GM21390 (cell line): ENCODE data around the gene CCNL2.
"Not testable (repeated sequence)": the region's sequence is repeated elsewhere in the genome, so short reads cannot be mapped to it uniquely, and the experiment has no call there.

Experiments
- ATAC-seq: cut with Tn5 transposase; IDR thresholded peaks from one replicate; pipeline ENCODE4 v1.9.1; 2021; ENCODE audit not compliant: unreplicated experiment

Gene CCNL2

GRCh38 chr1:1399187-1399871 lies at the start of gene CCNL2:
TSS of gene CCNL2 (minus strand) at chr1:1399335. CDS start at chr1:1399306, 29 bp downstream.
- ATAC-seq = peak; percentile 91

DNA sequence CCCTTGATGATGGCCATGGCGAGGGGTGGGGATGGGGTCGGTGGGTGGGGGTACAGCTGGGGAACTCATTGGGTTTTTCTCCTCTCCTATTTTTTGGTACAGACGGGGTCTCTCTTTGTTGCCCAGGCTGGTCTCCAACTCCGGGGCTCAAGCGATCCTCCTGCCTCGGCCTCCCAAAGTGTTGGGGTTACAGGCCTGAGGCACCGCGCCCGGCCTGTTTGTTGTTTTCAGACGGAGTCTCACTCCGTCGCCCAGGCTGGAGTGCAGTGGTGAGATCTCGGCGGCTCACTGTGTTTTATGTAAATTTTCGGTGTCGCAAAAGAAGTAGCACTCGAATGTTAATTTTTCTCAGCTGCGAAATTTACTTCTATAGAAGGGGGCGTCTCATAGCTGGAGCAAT lies 47.5 kb upstream of the CCNL2 start:
- ATAC-seq = not testable (repeated sequence)

DNA sequence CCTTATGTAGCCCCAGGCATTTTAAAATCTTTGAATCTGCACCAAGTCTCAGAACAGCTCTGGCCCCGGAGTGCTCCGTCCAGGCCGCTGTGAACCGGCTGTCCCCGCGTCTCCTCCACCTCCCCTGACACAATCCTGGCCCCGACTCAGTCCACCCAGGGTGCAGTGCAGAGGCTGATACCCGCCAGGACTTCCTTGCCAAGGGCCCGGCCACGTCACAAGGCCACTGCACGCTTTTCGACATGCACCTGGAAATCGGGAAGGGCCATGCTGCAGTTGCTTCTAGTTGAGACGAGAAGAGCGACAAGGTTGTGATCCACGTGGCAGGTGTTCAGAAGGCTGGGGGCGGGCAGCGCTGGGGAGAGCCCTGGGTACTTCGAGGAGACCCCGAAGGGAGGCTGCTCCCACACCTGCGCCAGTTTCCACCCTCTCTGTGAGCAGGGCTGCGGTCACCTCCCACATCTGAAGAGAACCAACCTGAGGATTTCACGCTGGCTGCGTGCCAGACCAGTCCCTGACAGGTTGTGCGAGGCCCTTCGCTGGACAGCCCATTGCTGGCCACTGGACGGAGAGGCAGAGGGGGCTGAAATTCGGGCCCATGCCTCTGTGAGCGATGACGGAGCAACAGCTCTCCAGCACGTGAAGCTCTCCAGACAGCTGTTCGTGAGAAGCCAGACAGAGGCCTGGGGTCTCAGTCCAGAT lies 43.1 kb upstream of the CCNL2 start:
- ATAC-seq = no peak

DNA sequence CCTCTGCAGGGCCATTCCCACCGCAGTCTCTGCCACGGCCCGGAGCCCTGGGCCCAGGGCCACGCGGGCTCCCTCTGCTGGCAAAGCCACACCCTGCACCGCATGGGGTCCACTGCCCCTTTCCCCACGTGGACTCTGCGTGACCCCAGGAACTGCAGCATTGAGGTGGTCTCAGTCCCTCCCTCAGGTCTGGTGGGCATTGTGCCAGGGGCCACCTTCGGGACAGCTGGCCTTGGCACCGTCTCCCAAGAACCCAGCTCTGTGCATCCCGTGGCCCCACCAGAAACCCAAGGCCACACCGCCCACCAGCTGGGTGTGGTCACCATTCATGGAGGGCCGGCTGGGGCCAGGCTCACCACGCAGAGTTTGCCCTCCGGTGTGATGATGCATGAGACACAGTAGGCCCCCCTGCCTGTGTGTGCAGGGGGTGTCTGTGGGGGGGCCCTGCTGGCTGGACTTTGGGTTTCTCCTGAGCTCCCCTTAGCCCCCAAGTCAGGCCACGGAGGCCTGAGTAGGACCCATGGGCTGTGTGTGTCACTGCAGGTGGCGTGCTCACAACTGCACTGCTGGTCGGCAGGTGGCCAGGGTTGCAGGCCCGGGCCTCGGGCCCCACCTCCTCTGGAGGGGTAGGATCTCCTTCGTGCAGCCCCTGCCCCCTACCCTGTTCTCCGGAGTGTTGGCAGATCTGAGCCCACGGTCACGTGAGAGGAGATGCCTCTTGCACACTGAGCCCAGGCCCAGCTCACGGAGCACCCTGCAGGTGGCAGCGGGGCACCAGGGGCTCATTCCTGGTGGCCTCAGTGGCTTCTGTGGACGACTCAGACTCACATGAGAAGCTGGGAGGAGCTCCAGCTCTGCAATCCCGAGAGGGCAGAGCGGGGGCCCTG lies 42.1 kb upstream of the CCNL2 start:
- ATAC-seq = no peak

- ATAC-seq = no peak
Observed at GRCh38 chr1:1440262-1441001, 41.3 kb upstream of the CCNL2 start.

- ATAC-seq = no peak
Observed at GRCh38 chr1:1439546-1440261, 40.6 kb upstream of the CCNL2 start.

GRCh38 chr1:1438531-1439381 lies 39.6 kb upstream of the CCNL2 start:
- no peak for ATAC-seq

DNA sequence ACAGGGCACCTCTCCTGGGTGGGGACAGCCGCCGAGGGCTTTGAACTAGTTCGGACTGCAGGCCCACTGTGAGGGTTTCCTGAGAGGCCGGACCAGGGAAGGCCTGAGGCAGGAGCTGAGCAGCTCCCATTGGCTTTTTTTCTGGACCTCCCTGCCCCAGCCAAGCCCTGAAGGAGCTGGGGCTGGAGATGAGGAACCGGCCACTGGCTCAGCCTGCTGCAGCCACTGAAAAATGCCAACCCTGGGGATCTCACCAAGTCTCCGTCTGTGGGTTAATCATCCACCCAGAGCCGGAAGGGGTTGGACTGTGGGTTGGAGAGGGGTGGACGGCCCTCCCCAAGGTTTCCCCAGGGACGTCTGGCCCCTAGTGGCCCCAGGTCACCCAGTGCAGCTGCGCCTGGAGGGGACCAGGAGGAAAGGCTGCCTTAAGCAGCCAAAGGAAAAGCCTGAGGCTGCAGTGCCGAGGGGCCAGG lies 38.8 kb upstream of the CCNL2 start:
- ATAC-seq = no peak

DNA sequence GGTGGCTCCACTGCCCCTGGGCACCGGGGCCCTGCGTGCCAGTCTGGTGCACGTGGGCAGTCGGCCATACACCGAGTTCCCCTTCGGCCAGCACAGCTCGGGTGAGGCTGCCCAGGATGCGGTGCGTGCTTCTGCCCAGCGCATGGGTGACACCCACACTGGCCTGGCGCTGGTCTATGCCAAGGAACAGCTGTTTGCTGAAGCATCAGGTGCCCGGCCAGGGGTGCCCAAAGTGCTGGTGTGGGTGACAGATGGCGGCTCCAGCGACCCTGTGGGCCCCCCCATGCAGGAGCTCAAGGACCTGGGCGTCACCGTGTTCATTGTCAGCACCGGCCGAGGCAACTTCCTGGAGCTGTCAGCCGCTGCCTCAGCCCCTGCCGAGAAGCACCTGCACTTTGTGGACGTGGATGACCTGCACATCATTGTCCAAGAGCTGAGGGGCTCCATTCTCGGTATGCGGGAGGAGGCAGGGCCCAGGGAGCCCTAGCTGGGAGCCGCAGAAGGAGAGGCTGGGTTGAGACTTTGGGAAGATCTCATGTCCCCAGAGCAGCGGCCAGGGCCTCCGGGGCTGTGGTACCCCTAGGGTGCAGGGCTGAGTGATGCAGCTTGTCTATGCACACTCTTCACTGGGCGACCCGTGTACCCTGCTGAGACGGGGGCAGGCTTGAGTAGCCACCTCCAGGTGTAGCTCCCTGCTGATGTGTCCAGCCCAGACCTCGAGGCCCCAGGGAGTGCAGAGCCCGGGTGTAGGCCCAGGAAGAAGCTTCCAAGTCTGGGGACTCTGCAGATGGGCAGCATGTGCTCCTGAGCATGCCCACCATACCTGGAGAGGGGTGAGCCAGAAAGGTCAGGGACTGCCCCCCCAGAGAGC lies 38.1 kb upstream of the CCNL2 start:
- no peak for ATAC-seq

GRCh38 chr1:1436630-1437032 lies 37.5 kb upstream of the CCNL2 start:
- ATAC-seq = no peak

GRCh38 chr1:1435911-1436629 lies 36.9 kb upstream of the CCNL2 start:
- ATAC-seq = no peak

- no peak for ATAC-seq
Observed at GRCh38 chr1:1435106-1435903, 36.2 kb upstream of the CCNL2 start, which contains the start of gene VWA1. TSS of gene VWA1 (plus strand) at chr1:1435690. CDS start at chr1:1435749, 59 bp downstream.

DNA sequence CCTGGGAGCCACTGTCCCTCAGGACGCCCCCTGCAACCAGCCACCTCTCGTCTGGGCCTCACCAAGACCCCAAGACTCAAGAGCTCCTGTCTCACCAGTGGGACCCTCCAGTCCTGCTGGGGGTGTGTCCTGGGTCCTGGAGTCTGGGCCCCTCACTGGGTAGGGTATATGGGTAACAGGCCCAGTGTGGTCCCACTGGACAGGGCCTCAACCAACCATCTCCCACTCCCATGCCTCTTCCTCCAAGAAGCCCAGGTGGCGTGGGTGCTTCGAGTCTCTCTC lies 35.6 kb upstream of the CCNL2 start:
- ATAC-seq = no peak

DNA sequence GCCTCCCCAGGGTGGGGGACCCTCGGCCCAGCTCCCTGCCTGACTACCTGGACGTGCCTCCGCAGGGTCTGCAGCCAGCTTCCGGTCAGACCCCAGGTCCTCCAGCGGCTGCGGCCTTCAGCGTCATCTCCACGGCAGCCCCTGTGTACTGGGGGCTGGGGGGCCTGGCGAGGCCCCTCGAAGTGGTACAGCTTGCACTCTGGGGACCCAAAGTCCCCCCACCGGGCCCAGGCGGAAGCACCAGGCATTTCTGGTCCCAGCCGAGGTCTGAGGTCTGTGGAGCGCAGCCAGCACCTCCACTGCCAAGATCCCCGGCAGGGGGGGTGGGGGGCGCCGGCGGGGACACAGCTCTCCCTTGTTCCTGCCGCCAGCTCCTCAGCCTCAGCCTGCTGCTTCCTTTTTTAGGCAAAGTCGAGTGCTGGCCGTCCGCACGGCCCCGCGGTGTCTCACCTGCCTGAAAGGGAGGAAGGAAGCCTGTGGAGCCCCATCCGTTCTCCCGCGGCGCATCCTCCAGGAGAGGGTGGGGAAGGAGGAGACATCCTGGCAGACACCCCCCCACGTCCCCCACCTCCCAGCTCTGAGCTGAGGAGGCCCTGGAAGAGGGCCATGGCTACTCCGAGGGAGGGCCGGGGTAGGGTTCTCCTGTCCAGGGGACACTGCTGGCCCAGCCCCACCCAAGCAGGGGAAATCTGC lies 35.1 kb upstream of the CCNL2 start:
- no peak for ATAC-seq

- ATAC-seq = no peak
Observed at GRCh38 chr1:1433804-1434130, 34.6 kb upstream of the CCNL2 start.

- no peak for ATAC-seq
Observed at GRCh38 chr1:1432951-1433803, 34.0 kb upstream of the CCNL2 start.
